Caco-2 (cell line): ENCODE results near the gene SPTLC2. TPM values are rescaled to one million over a fixed set of nuclear protein-coding genes. Genes with fewer than 3 reads are reported as not detected.

Experiments
- BruUV-seq: library from RNA; stranded (reverse); fragments of 400-500 nt; replicated peaks from 2 replicates; lab custom pipeline; 2021; lab: Mats Ljungman, UMichigan
- CTCF ChIA-PET: fragments of 300-600 bp; sonication (Branson Sonifier 250); formaldehyde crosslinking; loops from one replicate; lab custom pipeline; 2022; ENCODE audit warnings: antibody characterized with exemption; lab: Charles Lee
- POLR2A ChIA-PET: fragments of 300-600 bp; sonication (Branson Sonifier 250); formaldehyde crosslinking; loops from one replicate; lab custom pipeline; 2022; ENCODE audit warnings: antibody characterized with exemption; lab: Charles Lee
- DNase-seq, 2 experiments: peaks; one replicate each; pipeline versions ENCODE4 v3.0.0 to v3.0.0-alpha.2; 2020 to 2022
- H3K27me3 ChIP-seq: replicated peaks from 2 replicates; pipeline ENCODE4 v1.6.0; 2011; ENCODE audit warnings: low read length; ENCODE audit not compliant: control insufficient read depth, insufficient read depth
- H3K36me3 ChIP-seq: 2 replicates; pipeline ENCODE4 v1.5.1; 2011; ENCODE audit warnings: low read length; ENCODE audit not compliant: control insufficient read depth, insufficient read depth
- H3K4me1 ChIP-seq: fragments of 250-450 bp; sonication (Bioruptor Pico); 2 replicates; pipeline ENCODE4 v1.5.1; 2020; ENCODE audit warnings: mild to moderate bottlenecking
- H3K4me3 ChIP-seq: 2 replicates; pipeline ENCODE4 v1.5.1; 2011; ENCODE audit warnings: low read depth, mild to moderate bottlenecking, control low read depth, low read length
- H3K9me3 ChIP-seq: fragments of 250-450 bp; sonication (Bioruptor Pico); 2 replicates; pipeline ENCODE4 v1.5.1; 2020; ENCODE audit warnings: mild to moderate bottlenecking, moderate library complexity
- H3K27ac Mint-ChIP-seq: one replicate; pipeline ENCODE4 v1.8.0; 2022; ENCODE audit warnings: mixed read lengths; ENCODE audit not compliant: unreplicated experiment
- H3K27me3 Mint-ChIP-seq: one replicate; pipeline ENCODE4 v1.8.0; 2022; ENCODE audit warnings: mixed read lengths; ENCODE audit not compliant: insufficient read depth, unreplicated experiment
- H3K36me3 Mint-ChIP-seq: one replicate; pipeline ENCODE4 v1.8.0; 2022; ENCODE audit warnings: mild to moderate bottlenecking, mixed read lengths; ENCODE audit not compliant: insufficient read depth, unreplicated experiment
- H3K4me1 Mint-ChIP-seq: one replicate; pipeline ENCODE4 v1.8.0; 2022; ENCODE audit warnings: low read depth, mixed read lengths; ENCODE audit not compliant: unreplicated experiment
- H3K4me3 Mint-ChIP-seq: one replicate; pipeline ENCODE4 v1.8.0; 2022; ENCODE audit warnings: mild to moderate bottlenecking, moderate library complexity, mixed read lengths; ENCODE audit not compliant: unreplicated experiment
- H3K9me3 Mint-ChIP-seq: one replicate; pipeline ENCODE4 v1.8.0; 2022; ENCODE audit warnings: mixed read lengths; ENCODE audit not compliant: unreplicated experiment
- CTCF ChIP-seq, 2 experiments: fragments of 200-600 bp in 1 of 2; IDR thresholded peaks; 1 replicate in 1 of 2; 2 replicates in 1 of 2; pipeline versions ENCODE4 v1.5.1 to v1.8.0; 2011 to 2022; ENCODE audit warnings: antibody characterized with exemption in 1 of 2, control low read depth in 1 of 2, inconsistent platforms in 1 of 2, low read depth in 1 of 2, low read length in 1 of 2, mild to moderate bottlenecking in 1 of 2, moderate library complexity in 1 of 2; ENCODE audit not compliant: insufficient read depth in 1 of 2, severe bottlenecking in 1 of 2, unreplicated experiment in 1 of 2
- intact Hi-C: fragments of 100-400 bp; cut with micrococcal nuclease; formaldehyde crosslinking; loops from one replicate; pipeline ENCODE4 v1.10.0; 2022; ENCODE audit not compliant: unreplicated experiment
- total RNA-seq: library from RNA; stranded (reverse); gene quantifications from 2 replicates; pipeline ENCODE4 v1.2.3, GENCODE V29; 2022

The SPTLC2 gene
- total RNA-seq, 1 experiment from 2014 or later = 49.6 TPM

- no TSS peak for BruUV-seq
- Mint-ChIP-seq H3K4me1 (no peaks in the 10 kb centered on the region), H3K4me3 (no peak overlapping the region), H3K9me3 (no peaks in the 10 kb centered on the region), H3K36me3 (no peaks in the 10 kb centered on the region), H3K27ac (no peak overlapping the region), H3K27me3 (no peaks in the 10 kb centered on the region)
- no peak for TF ChIP-seq CTCF (IDR thresholded peaks at IDR 0.05; ENCODE audit: insufficient read depth in 1 of 2, low read depth in 1 of 2, low read length in 1 of 2, severe bottlenecking in 1 of 2, unreplicated experiment in 1 of 2)
- POLR2A ChIA-PET = no interaction called here
- Histone ChIP-seq H3K9me3 (no peaks in the 10 kb centered on the region), H3K4me3 (no peak overlapping the region), H3K27me3 (no peaks in the 10 kb centered on the region), H3K36me3 (no peaks in the 10 kb centered on the region), H3K4me1 (no peaks in the 10 kb centered on the region)
- intact Hi-C loops = no loop called here
- no peak for DNase-seq
- CTCF ChIA-PET = no interaction called here
Observed at GRCh38 chr14:77660754-77661153, 44.3 kb upstream of the SPTLC2 start.

- no peak for TF ChIP-seq CTCF (IDR thresholded peaks at IDR 0.05; ENCODE audit: insufficient read depth in 1 of 2, low read depth in 1 of 2, low read length in 1 of 2, severe bottlenecking in 1 of 2, unreplicated experiment in 1 of 2)
- Histone ChIP-seq H3K27me3 (no peaks in the 10 kb centered on the region), H3K9me3 (no peaks in the 10 kb centered on the region), H3K4me3 (no peak overlapping the region), H3K4me1 (no peaks in the 10 kb centered on the region), H3K36me3 (no peaks in the 10 kb centered on the region)
- no TSS peak for BruUV-seq
- H3K36me3 Mint-ChIP-seq = no peaks in the 10 kb centered on the region
- no peak overlapping the region for H3K27ac Mint-ChIP-seq
- no peak for DNase-seq
- peaks cover 5% of the 10 kb centered on the region for H3K4me1 Mint-ChIP-seq
- ChIA-PET POLR2A (no interaction called here), CTCF (interaction anchor here (0.6 kb wide), 1 partner anchor 23 kb away, joined by 4 read pairs; no protein-coding TSS in a partner anchor)
- H3K9me3 Mint-ChIP-seq = no peaks in the 10 kb centered on the region
- H3K27me3 Mint-ChIP-seq = no peaks in the 10 kb centered on the region
- intact Hi-C loops = loop anchor here (5.0 kb wide), 2 partner anchors 142 to 937 kb away; partner anchors contain the start of gene ADCK1
- H3K4me3 Mint-ChIP-seq = no peak overlapping the region
Observed at GRCh38 chr14:77659831-77660230, 43.4 kb upstream of the SPTLC2 start.

- Histone ChIP-seq H3K36me3 (no peaks in the 10 kb centered on the region), H3K4me1 (no peaks in the 10 kb centered on the region), H3K27me3 (no peaks in the 10 kb centered on the region), H3K9me3 (no peaks in the 10 kb centered on the region), H3K4me3 (no peak overlapping the region)
- Mint-ChIP-seq H3K9me3 (no peaks in the 10 kb centered on the region), H3K4me1 (peaks cover 14% of the 10 kb centered on the region), H3K36me3 (no peaks in the 10 kb centered on the region), H3K4me3 (no peak overlapping the region), H3K27me3 (no peaks in the 10 kb centered on the region), H3K27ac (no peak overlapping the region)
- TF ChIP-seq CTCF (IDR thresholded peaks at IDR 0.05; ENCODE audit: insufficient read depth in 1 of 2, low read depth in 1 of 2, low read length in 1 of 2, severe bottlenecking in 1 of 2, unreplicated experiment in 1 of 2) = no peak
- intact Hi-C loops = loop anchor here (5.0 kb wide), 2 partner anchors 145 to 940 kb away; partner anchors contain the start of gene ADCK1
- ChIA-PET CTCF (no interaction called here), POLR2A (interaction anchor here (0.5 kb wide), 1 partner anchor 46 kb away, joined by 4 read pairs; no protein-coding TSS in a partner anchor)
- no peak for DNase-seq
- BruUV-seq = no TSS peak
Observed at GRCh38 chr14:77657280-77657679, 40.8 kb upstream of the SPTLC2 start.
